Activated T-cell treated with anti-CD3 and anti-CD28 coated beads, Interleukin-2, amount 50 U/mL, for 48 hours (primary cell): Measurements from ENCODE around the gene DLK2.
"Not testable (repeated sequence)": the region's sequence is repeated elsewhere in the genome, so short reads cannot be mapped to it uniquely, and the experiment has no call there.

Source experiments
- DNase-seq, 2 experiments: peaks; one replicate each; pipeline ENCODE4 v3.0.0-alpha.2; 2020

DLK2 gene

DNA sequence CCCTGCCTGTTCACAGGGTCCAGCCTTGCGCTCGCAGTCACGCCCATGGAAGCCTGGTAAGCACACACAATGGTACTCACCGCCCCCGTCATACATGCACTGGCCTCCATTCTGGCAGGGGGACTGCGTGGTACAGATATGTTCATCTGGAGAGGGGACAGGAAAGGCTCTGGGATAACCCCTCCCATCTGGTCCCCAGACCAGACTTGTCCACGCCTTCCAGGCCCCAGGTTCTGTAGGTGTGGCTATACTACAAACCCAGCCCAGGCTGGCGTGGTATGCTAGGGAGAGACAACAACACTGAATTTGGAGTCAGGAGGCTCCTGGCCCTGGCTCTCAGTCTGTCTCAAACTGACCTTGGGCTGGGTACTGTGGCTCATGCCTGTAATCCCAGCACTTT is 3.4 kb downstream of the DLK2 start:
- no peak for DNase-seq

DNA sequence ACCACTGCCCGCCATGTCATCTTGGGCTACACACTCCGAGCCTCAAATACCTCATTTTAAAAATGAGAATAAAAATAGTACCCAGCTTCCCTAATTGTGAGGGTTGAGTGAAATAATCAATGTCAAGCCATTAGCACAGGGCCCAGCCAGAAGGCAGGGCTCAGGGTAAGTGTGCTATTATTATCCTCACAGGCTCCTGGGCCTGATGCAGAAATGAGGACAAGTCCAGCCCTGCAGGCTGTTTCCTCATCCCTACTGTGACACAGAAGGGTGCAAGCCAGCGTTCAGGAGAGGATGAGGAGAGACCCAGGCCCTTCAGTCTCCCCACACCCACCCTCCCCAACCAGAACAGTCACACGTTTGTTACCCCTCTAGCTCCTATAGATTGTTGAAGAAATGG is 4.0 kb downstream of the DLK2 start:
- DNase-seq = no peak

DNA sequence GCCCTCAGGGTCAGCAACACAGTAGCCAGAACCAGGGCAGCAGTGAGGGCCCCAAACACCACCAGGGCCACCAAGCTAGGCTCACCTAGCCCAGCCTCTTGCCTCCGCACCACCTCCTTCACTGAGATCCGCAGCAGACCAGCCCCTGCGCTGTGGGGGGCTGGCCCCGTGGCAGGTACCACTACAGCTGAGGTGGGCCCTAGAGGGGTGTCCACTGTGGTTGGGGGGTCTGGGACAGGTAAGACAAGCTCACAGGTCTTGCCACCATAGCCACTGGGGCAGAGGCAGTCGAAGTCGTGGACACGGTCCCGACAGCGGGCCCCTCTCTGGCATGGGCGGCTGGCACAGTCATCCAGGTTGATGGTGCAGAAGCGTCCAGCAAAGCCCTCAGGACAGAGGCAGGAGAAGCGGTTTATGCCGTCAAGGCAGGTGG is 4.6 kb downstream of the DLK2 start:
- DNase-seq = no peak

DNA sequence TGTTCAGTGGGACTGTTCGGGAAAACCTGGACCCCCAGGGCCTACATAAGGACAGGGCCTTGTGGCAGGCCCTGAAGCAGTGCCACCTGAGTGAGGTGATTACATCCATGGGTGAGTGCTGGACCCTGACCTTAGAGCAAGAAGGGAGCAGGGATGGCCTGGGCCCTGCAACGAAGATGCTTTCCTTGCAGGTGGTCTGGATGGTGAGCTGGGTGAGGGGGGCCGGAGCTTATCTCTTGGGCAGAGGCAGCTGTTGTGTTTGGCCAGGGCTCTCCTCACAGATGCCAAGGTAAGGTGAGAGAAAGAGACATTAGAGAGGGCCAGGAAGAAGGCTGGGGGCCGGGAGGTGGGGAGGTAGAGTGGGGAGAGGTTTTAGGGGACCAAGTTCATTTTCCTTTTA is 6.4 kb downstream of the DLK2 start:
- no peak for DNase-seq

DNA sequence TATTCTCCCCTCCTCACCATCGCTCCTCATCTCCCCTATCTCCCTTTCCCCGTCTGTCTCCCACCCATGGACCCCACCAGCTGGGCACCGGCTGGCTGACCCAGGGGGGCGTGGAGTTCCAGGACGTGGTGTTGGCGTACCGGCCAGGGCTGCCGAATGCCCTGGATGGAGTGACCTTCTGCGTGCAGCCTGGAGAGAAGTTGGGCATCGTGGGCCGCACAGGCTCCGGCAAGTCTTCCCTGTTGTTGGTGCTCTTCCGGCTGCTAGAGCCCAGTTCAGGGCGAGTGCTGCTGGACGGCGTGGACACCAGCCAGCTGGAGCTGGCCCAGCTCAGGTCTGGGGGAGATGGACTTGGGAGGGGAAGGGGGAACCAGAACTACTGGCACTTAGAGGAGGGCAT is 7.7 kb downstream of the DLK2 start:
- no peak for DNase-seq

DNA sequence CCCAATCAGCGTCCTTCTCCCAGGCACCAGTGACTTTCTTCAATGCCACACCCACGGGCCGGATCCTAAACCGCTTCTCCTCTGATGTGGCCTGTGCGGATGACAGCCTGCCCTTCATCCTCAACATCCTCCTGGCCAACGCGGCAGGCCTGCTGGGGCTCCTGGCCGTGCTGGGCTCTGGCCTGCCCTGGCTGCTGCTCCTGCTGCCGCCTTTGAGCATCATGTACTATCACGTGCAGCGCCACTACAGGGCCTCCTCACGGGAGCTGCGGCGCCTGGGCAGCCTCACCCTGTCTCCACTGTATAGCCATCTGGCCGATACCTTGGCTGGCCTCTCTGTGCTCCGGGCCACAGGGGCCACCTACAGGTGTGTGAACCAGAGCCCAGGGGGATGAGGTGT is 9.8 kb downstream of the DLK2 start:
- no peak for DNase-seq

DNA sequence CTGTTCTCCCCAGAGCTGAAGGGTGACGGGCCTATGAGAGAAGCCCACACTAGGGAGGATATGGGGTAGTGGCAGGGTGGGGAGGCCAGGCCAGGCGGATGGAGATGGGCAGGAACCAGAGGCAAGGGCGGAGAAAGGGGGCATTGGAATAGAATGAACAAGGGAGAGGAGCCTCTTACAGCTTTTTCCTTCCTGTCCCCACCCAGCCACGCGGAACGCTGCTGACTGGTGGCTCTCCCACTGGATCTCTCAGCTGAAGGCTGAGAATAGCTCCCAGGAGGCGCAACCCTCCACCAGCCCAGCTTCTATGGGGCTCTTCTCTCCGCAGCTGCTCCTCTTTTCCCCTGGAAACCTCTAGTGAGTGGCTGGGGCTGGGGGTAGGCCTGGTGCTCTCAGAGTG is 10.8 kb downstream of the DLK2 start:
- no peak for DNase-seq

DNA sequence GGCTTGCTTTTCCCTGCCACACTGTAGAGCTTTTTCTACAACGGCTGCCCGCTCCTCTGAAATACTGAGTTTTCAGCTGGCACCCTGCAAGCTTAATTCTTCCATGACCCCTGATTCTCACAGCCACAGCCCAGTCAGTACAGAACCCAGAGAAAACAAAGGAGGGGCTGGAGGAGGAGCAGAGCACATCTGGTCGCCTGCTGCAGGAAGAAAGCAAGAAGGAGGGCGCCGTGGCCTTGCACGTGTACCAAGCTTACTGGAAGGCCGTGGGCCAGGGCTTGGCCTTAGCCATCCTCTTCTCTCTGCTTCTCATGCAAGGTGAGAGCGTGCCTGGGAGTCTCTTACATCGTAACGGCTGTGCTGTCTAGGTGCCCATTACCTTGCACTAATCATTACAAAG is 11.3 kb downstream of the DLK2 start:
- DNase-seq = no peak

DNA sequence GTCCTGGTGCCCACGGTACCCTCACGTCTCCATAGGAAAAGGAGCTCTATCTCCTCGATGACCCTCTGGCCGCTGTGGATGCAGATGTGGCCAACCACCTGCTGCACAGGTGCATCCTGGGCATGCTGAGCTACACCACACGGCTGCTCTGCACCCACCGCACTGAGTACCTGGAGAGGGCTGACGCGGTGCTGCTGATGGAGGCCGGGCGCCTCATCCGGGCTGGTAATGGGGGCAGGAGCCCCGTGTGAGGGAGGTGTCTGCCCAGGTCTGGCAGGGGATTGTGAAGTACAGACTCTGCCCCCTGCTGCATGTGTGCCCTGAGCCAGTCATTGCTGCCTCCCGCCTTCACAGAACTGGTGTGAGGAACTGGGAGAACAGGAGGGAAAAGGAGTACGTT is 12.4 kb downstream of the DLK2 start:
- DNase-seq = no peak

DNA sequence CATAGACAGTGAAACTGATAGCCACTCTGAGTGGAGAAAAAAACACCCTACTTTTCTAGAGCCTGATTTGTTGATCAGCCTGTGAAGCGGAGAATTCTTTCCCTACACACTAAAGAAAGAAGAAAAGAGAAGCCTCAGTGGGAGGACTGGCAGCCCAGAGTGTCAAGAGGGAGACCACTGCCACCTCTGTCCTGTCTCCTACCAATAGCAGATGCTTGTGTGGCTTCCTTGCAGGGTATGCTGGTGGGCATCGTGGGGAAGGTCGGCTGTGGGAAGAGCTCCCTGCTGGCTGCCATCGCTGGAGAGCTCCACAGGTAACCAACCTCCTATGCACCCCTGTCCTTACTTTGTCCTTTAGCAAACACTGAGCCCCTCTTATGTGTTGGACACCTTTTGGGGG is 17.6 kb downstream of the DLK2 start:
- no peak for DNase-seq

DNA sequence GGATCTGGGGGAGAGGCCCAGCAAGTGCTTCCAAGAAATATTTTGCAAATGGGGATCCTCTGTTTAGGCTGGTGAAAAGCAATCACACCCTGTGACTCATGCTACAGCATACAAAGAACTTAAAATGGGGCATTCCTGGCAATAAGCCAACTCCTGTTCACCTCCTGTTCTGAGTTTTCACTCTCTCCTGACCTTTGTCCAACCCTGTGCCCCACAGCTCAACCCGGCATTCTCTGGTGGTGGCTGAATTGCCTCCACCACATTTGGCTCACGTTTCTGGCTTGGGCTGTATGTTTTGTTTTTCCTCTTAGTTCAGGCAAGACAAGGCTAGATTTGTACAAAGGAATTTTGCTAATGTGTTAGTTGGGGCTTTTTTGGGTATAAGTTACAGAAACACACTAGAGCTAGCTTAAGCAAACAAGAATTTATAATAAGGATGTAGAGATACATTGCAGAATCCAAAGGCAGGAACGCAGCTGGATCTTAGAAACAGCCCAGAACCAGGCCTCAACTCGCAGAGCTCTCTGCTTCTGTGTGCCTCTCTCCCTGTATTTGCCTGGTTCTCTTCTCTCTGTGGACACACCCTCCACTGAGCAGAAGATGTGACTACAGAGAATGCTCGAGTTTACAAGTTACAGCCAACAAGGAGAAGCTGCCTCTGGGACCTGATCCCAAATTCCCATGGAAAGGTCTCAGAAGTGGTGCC is 18.6 kb downstream of the DLK2 start:
- DNase-seq = no peak

DNA sequence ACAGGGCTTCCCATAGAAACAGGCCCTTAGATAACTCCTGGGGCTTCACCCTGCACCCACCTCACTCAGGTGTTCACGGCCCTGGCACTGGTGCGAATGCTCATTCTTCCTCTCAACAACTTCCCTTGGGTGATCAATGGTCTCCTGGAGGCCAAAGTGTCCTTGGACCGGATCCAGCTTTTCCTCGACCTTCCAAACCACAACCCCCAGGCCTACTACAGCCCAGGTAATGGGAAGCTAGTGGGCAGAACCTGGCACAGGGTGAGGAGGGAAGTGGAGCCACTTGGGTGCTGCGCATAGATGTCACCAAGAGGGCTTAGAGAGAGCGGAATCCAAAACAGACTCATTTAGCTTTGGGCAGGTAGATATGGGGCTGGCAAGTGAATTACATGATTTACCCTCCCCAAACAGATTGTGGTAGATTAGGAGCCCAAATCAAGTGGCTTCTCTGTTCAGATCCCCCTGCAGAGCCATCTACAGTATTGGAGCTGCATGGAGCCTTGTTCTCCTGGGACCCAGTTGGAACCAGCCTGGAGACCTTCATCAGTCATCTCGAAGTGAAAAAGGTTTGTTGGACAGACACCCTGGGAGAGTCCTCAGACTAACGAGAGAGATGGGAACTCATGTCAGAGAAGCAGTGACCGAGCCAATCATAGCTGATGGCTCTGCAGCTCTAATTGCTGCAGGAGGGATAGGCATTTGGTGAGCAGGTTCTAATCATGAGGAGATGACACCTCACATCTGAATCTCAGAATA is 19.5 kb downstream of the DLK2 start:
- DNase-seq = no peak

DNA sequence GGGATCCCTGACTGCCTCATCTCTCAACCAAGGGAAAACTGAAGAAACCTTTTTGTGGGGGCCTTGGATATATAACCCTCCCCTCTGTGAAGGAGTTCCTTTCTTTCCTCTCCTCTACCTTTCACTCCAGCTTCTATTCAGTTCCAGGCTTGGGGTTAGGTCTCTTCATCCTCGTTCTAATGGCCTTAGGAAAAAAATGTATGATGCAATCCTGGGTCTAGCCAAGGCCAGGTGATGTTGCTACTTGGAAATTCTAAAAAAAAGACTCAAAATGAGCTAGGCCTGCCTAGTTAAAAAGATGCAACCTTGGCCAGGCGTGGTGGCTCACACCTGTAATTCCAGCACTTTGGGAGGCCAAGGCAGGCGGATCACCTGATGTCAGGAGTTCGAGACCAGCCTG is 20.4 kb downstream of the DLK2 start:
- no peak for DNase-seq

DNA sequence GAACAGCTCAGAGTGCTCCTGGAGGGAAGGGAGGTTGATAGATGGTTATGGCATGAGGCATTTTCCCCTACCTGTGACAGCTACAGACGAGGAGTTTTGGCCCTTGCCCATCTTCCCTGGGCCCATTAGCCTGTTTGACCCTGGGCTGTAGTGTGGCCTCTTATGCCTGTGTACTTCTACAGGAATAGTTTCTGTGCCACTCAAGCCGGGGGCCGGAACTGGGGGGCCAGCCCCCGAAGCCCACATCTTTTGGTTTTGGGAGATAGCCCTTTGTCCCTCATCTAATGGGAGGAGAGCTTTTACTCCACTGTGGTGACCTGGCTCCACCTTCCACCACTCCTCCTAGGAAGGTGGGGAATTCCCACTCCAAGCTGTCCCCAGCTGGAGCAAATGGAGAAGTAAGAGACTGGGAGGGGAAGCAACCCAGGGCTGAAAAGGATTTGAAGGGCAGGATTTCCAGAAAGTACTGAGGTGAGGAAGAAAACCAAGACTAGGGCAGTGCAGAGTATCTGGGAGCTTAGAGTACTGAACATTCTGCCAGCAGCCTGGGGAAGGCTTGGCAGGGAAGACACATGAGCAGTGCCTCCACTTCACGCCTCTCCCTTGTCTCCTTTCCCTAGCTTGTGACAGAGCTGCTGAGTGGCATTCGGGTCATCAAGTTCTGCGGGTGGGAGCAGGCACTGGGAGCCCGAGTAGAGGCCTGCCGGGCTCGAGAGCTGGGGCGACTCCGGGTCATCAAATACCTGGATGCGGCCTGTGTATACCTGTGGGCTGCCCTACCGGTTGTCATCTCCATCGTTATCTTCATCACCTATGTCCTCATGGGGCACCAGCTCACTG is 21.1 kb downstream of the DLK2 start:
- DNase-seq = no peak

DNA sequence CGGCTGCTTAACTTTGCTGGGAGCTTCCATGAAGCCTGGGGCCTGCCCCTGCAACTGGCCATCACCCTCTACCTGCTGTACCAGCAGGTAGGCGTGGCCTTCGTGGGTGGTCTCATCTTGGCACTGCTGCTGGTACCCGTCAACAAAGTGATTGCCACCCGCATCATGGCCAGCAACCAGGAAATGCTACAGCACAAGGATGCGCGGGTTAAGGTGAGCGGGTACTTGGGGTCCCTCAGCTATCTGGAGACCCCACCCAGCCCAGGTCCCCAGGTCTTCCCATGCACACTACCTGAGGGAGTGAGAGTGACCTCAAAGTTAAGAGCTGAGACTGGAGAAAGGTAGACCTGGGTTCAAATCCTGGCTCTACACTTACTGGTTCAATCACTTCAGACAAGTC is 22.2 kb downstream of the DLK2 start:
- DNase-seq = no peak

DNA sequence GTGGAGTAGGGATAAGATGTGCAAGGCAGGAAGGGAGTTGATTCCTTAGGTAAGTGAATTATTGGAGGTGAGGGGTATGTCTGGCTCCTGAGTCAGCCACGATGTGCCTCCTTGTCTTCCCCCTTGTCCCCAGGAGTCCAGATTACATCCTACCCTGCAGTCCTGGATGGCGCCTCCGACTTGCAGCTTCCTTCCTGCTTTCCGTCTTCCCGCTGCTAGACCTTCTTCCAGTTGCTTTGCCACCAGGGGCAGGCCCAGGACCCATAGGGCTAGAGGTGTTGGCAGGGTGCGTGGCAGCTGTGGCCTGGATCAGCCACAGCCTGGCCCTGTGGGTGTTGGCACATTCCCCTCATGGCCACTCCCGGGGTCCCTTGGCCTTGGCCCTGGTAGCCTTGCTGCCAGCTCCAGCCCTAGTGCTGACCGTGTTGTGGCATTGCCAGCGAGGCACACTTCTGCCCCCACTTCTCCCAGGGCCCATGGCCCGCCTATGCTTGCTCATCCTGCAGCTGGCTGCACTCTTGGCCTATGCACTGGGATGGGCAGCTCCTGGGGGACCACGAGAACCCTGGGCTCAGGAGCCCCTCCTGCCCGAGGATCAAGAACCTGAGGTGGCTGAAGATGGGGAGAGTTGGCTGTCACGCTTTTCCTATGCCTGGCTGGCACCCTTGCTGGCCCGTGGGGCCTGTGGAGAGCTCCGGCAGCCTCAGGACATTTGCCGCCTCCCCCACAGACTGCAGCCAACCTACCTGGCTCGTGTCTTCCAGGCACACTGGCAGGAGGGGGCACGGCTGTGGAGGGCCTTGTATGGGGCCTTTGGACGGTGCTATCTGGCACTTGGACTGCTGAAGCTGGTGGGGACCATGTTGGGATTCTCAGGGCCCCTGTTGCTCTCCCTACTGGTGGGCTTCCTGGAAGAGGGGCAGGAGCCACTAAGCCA is 23.1 kb downstream of the DLK2 start:
- no peak for DNase-seq

DNA sequence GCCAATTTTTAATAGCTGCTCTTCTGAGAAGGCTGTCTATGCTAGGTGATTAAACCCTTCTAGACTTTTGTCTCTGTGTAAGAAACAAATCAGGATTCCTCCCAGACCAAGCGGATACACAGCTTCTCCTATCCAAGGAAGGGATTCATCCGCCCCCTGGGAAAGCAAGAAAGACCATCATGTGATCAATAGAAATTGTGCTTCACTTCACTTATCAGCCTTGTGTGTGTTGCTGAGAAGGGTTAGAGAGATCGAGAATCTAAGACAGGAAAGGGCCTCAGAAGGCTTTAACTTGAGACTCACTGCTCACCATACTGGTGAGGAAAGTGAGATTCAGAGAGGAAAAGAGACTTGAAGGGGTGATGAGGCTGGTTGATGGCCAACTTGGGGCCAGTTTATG is 26.5 kb downstream of the DLK2 start:
- DNase-seq = no peak

DNA sequence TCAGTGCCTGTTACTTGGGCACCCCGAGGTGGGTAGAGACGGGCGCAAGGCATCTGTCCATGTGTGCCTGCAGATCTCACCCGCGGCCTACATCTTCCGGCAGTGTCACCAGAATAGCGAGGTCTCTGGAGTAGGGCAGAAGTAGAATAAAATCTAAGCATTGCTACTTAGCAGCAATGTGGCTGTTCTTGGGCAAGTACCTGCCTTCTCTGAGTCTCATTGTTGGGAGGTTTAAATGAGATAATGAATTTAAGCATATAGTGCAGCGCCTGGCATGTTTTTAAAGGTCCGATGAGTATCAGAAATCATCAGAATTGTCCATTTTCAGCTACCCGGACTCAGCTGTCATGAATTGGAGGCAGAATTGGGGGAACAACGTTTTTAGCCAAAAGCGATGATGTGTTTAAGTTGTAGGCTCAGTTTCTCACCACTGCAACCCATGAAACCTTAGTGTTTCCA is 27.2 kb downstream of the DLK2 start:
- no peak for DNase-seq

DNA sequence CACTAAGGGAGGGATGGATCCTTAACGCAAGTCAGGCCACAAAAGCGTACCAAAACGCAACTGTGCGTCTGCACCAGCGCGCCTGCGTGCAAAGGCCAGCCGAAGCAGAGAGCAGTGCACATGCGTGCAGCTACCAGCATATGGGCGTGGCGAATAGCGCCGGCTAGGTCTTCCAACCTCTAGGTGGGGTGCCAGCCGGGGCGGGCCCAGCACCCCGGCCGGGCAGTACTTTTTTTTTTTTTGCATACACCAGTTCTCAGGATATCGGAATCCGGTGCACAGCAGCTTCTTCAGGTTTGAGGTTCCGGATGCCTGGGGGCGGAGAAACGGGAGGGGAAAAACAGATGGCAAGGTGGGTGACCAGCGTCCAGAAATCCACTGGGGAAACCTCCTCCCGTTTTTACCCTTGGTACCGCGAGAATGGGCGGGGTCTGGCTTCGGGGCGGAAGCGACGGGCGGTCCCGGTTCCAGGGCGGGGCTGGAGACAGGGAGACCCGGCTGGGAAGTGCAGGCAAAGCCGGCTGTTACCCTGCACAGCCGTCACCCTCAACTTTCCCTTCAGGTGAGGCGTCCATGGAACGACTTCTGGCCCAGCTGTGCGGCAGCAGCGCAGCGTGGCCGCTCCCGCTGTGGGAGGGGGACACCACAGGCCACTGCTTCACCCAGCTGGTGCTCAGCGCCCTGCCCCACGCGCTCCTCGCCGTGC is 27.8 kb downstream of the DLK2 start, which contains the start of gene ABCC10:
Gene ABCC10 (plus strand): TSS at position 136 of the 706 bp plus-strand sequence. CDS start 438 bp downstream, at position 574.
- peak; percentile 97 to 98 for DNase-seq

DNA sequence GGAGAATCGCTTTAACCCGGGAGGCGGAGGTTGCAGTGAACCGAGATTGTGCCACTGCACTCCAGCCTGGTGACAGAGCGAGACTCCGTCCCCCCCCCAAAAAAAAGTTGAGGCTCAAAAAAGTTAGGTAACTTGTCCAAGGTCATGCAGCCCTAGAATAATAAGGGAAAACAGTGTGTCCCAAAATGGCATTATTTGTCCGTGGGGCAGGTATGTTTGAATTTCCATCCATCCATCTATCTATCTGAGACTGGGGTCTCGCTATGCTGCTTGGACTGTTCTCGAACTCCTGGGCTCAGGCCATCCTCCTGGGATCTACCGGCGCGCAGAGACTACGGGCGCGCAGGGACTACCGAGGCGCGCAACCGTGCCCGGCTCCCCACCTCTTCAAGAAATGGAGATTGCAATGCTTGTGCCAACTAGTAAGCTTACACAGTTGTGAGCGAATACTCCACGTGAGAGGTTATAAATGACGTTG is 28.4 kb downstream of the DLK2 start:
- no peak for DNase-seq

DNA sequence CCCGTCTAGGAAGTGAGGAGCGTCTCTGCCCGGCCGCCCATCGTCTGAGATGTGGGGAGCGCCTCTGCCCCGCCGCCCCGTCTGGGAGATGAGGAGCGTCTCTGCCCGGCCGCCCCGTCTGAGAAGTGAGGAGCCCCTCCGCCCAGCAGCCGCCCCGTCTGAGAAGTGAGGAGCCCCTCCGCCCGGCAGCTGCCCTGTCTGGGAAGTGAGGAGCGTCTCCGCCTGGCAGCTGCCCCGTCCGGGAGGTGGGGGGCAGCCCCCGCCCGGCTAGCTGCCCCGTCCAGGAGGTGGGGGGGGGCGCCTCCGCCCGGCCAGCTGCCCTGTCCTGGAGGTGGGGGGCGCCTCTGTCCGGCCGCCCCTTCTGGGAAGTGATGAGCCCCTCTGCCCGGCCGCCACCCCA is 30.3 kb downstream of the DLK2 start:
- DNase-seq = not testable (repeated sequence)

DNA sequence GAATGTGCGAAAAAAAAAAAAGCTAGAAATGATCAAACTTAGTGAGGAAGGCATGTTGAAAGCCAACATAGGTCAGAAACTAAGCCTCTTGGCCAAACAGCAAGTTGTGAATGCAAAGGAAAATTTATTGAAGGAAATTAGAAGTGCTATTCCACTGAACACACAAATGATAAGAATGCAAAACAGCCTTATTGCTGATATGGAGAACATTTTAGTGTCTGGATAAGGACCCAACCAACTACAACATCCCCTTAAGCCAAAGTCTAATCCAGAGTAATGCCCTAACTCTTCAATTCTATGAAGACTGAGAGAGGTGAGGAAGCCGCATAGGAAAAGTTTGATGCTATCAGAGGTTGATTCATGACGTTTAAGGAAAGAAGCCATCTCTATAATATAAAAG is 33.5 kb downstream of the DLK2 start:
- DNase-seq = no peak
